NOMO-1 treated with dmso at 0.1 percent for 144 hours (cell line): ENCODE data around the gene CDC42.
A peak's percentile ranks its signal among the peaks of the same experiment; 100 is the strongest.

ENCODE experiments used
- DNase-seq: peaks from one replicate; lab custom pipeline; 2025; ENCODE audit not compliant: unreplicated experiment; lab: John Stamatoyannopoulos, UW

Gene CDC42

DNA sequence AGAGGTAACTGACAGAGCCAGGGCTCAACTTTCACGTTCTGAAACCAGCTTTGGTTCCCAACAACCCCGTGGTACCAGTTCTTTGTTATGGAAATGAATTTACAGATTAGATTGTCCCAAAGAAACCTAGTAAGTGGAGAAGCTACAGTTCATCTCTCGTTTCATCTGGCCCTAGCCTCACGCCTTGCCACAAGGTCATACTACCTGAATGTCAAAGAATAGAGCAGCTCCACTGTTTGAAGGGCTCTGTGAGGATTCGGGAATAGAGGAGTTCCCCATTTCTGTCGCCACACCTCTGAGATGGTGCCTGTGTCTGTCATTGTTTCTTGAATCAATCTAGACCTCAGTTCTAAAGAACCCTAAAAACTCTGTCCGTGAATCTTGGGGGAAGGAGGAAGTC, 15.0 kb upstream of the CDC42 start:
- no peak for DNase-seq

DNA sequence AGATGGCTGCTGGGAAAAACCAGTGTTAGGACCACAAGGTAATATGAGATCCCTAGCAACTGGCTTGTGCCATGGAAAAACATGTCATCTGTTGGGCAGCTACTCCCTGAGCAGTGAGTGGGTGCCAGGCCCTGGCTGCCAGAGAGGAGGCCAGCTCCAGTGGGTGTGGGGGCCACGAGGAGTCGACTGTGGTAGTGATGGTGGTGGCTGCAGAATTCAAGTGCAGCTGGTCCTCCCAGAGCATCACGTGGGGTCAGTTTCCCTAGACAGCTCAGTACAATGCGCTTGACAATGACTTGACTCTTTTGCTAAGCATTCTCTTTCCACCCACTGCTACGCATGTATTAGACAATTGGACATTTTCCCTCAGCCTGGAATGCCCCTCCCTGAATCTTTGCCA, 14.5 kb upstream of the CDC42 start:
- no peak for DNase-seq

DNA sequence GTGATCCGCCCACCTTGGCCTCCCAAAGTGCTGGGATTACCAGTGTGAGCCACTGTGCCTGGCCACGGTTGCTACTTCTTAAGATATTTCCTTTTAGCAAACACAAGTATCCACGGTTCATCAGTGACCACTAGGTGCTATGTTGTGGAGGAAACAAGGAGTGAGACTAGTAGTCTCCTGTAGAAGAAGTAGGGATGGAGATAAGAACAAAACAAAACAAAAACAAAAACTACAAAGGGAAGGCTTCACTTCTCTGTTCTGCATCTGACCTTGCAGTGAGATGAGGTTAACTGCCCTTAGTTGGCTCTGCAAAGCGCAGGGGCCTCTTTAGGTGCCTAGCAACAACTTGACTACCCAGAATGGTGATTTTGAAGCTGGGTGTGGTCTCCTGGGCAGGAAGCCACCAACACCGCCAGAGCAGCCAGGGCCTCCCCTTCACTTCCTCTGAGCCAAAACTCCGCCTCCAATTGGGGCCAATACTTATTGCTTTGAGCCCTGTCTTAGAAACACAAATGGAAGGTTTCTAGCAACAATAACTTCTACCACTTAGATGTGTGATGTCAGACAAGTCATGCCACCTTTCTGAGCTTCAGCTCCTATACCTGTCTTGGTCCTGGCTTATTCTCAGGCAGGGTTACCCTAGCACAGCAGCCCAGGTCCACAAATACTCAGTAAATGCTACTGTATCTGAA, 12.8 kb upstream of the CDC42 start:
- peak; percentile 98 for DNase-seq

DNA sequence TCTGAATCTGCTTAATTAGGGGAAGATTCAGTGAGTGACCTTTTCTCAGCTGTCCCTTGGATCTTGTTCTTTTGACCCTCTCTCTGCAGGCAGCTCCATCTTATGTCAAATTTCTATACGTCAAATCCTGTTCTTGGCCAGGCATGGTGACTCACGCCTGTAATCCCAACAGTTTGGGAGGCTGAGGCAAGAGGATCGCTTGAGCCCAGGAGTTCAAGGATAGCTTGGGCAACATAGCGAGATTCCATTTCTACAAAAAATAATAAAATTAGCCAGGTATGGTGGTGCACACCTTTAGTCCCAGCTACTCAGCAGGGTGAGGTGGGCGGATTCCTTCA, 12.3 kb upstream of the CDC42 start:
- no peak for DNase-seq

DNA sequence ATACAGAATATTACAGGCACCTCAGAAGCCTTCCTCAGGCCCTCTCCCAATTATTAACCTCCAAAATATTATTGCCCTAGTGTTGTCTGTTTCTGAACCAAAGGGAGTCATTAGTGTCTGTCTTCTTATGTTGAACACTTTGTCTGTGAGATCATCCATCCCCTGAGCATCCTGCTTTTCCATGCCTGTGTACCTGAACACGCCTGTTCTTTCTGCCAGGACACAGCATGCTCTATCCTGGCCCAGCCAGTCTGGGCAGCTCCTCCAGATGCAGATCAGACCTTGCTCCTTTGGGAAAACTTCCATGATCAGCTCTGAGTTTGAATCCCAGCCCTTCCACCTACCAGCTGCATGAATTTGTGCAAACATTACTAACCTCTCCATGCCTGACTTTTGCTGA, 11.0 kb upstream of the CDC42 start:
- no peak for DNase-seq

DNA sequence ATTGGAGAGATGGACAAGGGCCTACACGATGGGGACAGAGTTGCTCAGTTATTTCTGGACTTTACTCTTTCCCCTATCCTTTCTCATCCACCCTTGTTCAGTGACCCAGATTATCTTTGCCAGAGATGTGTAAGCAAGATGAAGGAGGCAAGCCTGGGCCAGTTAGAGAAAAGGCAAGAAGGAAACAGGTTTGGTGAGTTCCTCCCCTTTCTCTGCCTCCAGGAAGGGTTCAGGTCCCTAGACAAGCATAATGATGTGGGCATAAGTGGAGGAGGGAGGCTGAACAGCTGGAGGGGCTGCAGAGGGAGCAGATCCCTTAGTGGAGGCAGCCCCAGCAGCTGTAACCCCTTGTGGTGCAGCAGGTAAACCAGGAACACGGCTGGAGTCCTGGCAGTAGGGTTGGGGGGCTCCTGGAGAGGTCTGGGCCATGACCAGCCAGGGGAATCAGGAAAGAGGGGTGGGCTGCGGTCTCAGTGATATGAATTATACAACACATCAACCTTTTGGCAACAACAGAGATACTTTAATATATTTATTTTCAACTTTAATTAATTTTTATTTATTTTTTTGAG, 9.2 kb upstream of the CDC42 start:
- no peak for DNase-seq

DNA sequence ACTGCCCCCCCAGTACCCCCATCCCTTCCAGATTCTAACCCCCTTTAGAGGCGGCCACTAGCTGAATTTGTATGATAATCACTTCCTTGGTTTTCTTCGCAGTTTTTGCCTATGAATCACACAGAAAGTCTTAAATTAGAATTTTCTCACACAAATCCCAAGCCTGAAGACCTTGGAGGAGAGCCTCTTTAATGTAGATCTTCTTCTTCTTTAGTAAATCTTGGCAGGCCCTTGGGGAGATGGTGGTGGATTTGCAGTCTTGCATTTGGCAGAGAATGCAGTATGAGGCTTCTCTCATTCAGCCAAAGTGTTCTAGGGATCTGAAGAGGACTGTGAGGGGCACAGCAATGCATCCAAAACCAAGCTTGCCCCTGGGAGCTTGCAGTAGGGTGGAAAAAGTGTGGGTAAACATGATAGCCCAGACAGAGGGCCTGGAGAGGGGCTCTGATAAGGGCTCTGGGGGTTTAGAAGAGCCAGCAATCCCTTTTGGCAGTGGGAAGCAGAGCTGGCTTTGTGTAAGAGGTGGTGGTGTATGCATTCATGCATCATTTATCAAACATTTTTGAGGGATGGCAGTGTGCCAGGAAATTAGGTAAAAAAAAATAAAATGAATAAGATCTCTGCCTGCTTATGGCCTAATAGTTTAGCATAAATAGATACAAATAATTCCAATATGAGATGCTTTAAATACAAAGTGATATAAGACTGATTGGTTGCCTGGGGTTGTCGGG, 7.7 kb upstream of the CDC42 start:
- DNase-seq, result no peak

DNA sequence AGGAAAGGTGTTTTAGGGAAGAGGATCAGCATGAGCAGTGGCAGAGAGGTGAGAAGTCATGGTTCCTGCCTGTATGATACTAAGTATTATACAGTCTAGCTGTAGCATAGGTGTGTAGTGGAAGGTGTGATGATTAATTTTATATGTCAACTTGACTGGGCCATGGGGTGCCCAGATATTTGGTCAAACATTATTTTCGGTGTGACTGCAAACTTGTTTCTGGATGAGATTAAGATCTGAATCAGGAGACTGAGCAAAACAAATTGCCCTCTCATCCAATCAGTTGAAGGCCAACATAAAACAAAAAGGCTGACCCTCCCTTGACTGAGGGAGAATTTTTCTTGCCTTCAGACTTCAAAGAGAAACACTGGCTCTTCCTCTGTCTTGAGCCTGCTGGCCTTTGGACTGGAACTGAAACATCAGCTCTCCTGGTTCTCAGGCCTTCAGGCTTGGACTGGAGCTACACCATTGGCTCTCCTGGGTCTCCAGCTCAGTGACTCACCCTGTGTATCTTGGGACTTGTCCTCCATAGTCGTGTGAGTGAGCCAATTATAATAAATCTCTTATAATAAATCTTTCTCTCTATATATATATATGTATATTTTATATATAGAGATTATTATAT, 6.8 kb upstream of the CDC42 start:
- no peak for DNase-seq

DNA sequence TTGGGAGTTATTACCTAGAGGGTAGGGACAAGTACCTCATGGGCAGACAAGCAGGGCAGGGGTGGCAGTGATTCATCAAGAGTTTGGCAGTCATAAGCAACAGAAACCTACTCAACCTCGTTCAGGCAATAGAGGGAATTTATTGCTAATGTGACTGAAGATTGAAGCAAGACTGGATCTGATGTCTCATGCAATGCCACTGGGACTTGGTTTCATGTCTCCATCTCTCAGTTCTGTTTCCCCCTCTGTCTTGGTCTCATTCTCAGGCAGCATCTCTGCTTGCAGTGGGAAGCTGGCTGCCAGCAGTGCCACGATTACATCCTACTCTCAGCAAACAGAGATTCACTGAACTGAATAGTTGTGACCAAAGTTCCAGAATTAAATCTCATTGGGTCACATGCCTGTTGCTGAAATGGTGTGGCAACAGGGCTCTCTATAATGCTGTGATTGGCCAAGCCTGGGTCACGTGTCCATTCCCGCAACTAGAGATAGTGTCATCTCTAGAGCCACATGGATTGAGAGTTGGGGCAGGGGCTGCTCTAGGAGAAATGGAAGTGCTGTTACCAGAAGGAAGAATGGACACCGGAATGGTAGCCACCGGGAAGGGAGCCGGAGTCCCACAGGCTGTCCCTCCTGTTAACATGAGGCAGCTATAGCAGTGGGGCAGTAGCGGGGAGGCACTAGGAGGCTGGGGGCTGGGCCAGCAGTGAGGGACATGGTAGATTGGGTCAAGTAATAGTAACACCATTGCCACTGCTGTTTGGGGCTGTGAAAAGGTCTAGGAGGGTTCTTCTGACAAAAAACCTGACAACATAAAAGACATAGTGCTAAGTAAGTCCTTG, 3.9 kb upstream of the CDC42 start:
- DNase-seq, result no peak

DNA sequence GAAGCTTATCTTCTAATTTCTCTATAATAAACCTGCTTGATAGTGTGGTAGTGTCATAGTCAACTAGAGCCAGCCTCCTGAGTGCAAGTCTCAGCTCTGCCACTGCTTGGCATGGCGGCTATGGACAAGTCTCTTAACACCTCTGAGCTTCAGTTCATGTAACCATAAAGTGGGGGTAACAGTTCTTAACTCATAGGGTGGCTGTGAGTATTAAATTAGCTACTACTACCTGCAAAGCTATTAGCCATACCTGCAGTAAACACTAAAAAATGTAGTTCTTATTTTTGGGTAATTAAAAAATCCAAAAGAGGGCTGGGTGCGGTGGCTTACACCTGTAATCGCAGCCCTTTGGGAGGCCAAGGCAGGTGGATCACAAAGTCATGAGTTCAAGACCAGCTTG, 2.2 kb upstream of the CDC42 start:
- DNase-seq, result no peak

DNA sequence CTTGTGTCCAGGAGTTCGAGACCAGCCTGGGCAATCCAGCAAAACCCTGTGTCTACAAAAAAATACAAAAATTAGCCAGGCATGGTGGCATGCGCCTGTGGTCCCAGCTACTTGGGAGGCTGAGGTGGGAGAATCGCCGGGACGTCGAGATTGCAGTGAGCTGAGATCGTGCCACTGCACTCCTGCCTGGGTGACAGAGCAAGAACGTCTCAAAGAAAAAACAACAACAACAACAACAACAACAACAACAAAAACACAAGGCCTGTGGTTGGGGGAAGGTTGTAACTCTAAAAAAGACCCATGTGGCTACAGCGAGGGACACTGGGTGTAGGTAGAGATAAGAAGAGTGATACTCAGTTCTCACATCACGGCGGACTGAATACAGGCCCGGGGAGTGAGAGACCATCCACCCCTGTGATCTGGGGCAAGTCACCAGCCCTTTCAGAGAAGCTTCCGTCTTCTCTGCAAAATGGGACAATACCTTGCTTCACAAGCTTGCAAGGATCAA, 848 bp upstream of the CDC42 start:
- no peak for DNase-seq

DNA sequence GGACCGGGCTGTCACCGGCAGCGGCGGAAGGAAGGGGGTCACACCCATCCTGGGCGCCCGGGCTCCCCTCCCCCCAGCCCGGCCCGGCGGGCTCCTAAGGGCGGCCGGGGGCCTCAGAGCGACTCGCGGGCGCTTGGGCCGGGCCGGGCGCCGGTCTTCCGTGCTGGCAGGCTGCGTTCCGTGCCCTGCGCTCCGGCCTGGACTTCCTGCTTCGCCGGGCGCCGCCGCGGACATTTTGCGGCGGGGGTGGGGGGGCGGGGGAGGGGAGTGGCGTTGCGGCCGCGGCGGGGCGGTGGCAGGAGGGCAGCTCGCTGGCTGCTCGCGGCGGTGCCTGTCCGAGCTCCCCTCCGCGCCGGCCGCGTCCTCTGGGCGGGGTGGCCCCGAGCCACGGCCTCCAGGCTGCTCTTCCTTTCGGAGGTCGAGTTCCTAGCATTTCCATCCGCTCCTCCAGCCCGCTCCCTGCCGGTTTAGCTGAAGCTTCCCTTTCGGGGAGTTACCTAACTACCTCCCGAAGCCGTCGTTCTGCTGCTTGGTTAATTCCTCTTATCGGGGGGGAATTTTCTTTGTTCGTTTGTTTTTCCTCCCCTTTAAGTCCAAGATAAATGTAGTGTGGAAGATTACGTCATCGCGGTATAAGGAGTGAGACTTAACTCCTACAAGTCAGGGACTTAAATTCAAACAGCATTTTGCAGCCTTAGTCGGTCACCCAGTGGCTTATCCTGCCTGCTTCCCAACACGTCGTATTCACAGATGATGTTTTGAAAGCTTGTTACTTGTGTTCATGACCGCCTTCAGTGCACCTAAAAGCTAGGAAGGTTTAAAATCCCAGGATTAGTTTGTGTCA, 730 bp downstream of the CDC42 start:
- DNase-seq, result peak; percentile 65

DNA sequence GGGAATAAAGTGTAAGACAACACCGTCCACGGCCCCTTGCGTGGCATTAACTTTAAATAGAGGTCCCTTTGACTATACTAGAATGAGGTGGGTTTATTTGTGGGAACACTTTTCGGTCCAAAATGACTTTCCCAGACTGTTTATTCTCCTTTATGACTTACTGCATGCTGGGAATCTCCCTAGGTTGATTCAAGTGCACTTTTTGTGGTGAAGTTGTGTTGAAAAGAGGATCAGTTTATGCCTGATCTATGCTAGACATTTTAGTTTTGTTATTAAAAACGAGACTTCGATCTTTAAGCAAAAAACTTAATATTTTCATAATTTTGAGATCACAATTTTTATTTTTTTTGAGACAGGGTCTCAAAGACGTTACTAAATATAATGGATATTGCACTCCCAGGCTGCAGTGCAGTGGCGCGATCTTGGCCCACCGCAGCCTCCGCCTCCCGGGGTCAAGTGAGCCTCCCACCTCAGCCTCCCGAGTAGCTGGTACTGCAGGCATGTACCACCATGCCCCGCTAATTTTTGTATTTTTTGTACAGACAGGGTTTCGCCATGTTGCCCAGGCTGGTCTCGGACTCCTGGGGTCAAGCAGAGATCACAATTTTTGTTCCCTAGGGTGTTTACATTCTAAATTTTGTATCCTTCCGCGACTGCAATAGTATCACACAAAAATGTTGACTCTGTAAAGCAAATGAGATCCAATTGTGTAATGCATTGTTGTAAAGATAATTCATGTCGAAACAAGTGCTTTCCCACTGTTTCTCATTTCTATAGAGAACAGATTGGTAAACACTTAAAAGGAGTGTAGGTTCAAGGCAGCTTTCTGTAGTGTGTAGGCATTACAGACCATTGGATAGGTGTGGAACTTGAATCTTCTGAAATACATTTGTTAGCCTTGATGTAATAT, 1.6 kb downstream of the CDC42 start:
- no peak for DNase-seq

DNA sequence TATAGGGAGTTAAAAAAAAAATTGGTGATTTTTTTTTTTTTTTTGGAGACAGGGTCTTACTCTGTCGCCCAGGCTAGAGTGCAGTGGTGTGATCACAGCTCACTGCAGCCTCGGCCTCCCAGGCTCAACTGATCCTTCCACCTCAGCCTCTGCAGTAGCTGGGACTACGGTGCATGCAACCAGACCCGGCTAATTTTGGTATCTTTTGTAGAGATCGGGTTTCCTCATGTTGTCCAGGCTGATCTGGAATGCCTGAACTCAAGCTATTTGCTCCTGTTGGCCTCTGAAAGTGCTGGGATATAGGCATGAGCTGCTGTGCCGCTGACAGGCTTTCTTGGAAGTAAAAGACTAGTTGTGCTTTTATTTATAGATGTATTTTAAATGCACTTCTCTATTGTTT, 3.0 kb downstream of the CDC42 start:
- DNase-seq, result no peak

DNA sequence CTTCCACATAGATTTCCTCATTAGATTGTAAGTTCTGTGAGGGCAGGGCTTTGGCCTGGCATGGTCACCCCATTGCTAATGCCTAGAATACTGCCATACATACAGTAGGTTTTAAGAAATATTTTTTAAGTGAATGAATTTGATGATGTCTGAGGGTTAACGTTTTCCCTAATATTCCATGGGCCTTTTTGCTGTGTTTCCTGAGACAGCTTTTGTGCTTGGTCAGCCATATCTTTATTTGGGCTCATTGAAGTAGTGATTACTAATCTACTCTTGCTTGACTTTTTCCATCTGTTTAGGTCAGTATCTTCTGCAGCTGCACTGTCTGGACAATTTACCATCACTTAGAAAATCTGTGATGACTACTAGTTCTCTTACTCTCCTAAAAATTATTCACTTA, 3.5 kb downstream of the CDC42 start:
- DNase-seq, result no peak

DNA sequence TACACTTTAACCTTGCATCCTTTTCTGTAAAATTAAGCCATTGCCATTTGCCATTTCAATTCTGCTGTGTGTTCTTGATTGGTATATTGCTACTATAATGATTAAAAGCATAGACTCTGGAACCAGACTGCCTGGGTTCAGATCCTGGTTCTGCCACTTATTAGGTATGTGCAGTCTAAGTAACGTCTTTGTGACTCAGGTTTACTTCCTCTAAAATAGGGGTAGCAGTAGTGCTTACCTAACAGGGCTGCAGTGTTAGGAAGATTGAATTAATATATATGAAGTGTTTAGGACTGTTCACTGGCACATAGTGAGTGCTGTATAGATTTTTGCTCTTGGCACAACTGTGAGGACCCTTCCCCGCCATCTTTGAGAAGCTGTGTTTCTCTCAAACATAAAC, 4.4 kb downstream of the CDC42 start:
- DNase-seq, result no peak

DNA sequence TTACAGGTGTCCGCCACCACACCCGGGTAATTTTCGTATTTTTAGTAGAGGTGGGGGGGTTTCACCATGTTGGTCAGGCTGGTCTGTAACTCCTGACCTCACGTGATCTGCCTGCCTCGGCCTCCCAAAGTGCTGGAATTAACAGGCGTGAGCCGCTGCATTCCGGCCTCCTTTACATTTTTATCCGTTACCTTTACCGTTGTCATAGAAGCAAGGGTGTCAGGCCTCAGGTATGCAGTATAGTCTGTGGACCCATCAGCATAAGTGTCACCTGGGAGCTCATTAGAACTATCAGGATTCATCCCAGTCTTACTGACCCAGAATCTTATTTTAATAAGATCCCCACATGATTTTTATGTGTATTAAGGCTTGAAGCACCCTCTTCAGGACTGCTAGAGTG, 5.4 kb downstream of the CDC42 start:
- DNase-seq, result no peak

DNA sequence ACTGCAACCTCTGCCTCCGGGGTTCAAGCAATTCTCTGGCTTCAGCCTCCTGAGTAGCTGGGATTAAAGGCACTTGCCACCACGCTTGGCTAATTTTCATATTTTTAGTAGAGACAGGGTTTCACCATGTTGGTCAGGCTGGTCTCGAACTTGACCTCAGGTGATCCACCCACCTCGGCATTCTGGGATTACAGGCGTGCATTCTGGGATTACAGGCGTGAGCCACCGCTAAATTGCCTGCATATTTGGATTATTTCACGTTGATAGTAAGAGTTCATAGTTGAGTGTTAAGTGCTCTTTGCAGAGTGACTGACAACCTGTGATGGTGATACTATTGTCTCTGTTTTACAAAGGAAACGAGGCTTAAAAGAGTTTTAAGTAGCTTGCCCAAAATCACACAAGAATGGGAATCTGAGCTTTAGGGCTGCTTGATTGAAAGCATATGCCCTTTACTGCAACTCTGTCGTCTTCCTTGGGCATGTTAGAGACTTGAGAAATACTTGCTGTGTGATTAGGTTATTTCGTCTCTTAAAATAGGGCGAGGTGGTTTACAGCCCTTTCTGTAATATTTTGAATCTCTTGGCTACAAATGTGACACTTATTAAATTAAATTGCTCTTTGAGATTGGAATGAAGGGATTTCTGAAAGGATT, 12.4 kb downstream of the CDC42 start:
- no peak for DNase-seq

DNA sequence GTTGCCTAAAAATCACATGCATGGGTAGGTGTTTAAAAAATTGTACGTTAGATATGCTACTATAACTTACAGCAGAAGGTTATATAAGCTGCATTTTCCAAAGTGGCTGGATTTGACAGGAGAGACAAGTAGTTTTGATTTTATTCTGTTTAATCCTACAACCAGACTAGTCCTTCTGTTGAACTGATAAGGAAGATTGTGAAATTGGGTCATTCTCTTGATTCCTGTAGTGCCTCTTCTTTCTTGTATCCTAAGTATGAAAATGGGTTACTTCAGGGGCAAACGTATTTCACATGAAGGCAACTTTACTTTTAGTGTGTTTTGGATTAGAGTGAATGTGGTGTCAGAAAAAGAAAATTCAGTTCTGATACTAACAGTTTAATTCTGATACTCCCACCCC, 19.0 kb downstream of the CDC42 start:
- DNase-seq, result no peak
